HG03196 (cell line): ENCODE results near the gene TTBK2.
"Not testable (repeated sequence)": the region's sequence is repeated elsewhere in the genome, so short reads cannot be mapped to it uniquely, and the experiment has no call there.

Experiments used
- ATAC-seq: cut with Tn5 transposase; IDR thresholded peaks from one replicate; pipeline ENCODE4 v1.9.1; 2021; ENCODE audit not compliant: unreplicated experiment

Gene TTBK2

GRCh38 chr15:42826251-42826890 is 94.2 kb downstream of the TTBK2 start:
- no peak for ATAC-seq

- no peak for ATAC-seq
Observed at GRCh38 chr15:42825599-42825998, 95.0 kb downstream of the TTBK2 start.

DNA sequence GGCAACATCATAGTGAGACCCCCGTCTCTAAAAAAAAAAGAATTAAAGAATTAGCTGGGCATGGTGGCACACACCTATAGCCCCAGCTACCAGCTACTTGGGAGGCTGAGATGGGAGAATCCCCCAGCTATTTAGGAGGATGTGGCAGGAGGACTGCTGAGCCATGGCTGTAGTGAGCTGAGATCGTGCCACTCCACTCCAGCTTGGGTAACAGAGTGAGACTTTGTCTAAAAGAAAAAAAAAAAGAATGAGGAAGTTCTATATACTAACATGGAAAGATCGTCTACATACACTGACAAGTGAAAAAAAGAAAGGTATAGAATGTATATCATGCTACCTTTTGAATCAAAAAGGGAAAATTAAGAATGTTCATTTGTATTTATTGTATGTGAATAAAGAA is 99.8 kb downstream of the TTBK2 start:
- no peak for ATAC-seq

DNA sequence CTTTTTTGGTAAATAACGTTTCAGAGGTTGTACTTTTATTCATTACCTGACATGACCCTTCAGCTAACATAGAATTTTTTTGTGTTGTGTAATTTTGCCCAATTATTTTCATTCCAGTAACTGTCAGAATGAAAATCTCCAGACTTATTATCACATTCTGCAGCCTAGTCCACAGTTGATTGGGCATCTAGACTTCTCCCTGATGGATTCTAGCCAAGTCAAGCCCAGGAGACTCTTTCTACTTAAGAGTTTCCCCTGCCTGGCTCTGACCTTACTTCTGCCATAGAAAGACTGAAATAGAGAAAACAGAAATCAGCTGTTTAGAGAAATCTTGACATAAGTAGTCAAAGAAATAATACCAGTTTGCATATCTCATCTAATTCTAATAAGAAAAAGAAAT is 100.8 kb downstream of the TTBK2 start:
- ATAC-seq: no peak

DNA sequence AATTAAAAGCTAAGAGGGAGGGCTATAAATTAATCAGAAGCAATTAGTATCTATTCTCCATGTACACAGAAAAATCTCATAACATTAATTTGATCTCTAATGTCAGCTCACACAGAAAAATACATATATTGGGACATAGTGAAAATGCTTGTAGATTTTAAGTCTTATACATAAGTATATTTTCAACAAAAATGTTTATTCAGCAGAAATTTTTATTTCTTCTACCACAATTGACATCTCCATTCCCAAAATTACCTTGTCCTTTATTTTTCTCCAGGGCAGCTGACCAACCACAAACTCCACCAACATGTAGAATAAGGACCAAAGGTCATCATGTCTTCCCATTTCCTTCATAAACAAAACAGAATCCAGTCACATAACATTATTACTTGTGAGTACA is 109.1 kb downstream of the TTBK2 start:
- ATAC-seq: no peak

GRCh38 chr15:42808913-42809312 is 111.7 kb downstream of the TTBK2 start:
- ATAC-seq: no peak

- ATAC-seq: no peak
Observed at GRCh38 chr15:42805266-42805665, 115.3 kb downstream of the TTBK2 start.

DNA sequence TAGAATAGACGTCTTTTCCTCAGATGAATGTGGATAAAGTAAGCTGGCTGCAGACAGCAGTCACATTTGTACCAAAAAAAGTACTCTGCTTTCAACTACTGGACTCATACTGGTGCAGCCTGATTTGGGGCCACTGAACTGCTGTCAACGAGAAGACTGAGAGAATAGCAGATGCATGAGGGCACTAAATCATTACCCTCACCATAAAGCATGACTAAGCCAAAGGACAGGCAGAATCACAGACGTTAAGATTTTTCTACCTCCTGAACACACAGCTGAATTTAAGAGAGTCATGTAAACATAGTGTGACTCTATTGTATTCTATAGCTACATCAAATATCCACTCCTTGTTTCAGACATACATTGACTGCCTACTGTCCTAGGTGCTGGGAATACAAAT is 115.8 kb downstream of the TTBK2 start:
- ATAC-seq: no peak

DNA sequence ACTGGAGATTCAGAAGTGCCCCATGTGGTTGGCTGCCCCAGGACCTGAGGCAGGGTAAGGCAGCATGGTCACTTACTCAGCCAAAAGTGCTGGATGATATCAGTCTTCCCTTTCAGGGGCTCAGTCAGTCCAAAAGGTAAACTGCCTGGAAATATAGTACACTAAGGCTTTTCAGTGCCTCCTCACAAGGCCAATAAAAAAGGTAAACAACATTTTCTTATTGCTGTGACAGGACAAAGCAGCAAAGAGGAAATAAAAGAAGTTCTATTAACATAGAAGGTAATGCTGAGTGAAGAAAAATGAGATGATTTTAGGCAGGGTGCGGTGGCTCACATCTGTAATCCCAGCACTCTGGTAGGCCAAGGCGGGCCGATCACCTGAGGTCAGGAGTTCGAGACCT is 117.1 kb downstream of the TTBK2 start:
- no peak for ATAC-seq

- no peak for ATAC-seq
Observed at GRCh38 chr15:42802168-42802567, 118.4 kb downstream of the TTBK2 start.

- no peak for ATAC-seq
Observed at GRCh38 chr15:42800731-42801474, 119.7 kb downstream of the TTBK2 start.

- ATAC-seq: no peak
Observed at GRCh38 chr15:42798802-42799201, 121.8 kb downstream of the TTBK2 start.

GRCh38 chr15:42796955-42797782 is 123.4 kb downstream of the TTBK2 start:
- no peak for ATAC-seq

GRCh38 chr15:42788725-42789124 is 131.9 kb downstream of the TTBK2 start:
- ATAC-seq: no peak

- ATAC-seq: no peak
Observed at GRCh38 chr15:42786978-42787377, 133.6 kb downstream of the TTBK2 start.

DNA sequence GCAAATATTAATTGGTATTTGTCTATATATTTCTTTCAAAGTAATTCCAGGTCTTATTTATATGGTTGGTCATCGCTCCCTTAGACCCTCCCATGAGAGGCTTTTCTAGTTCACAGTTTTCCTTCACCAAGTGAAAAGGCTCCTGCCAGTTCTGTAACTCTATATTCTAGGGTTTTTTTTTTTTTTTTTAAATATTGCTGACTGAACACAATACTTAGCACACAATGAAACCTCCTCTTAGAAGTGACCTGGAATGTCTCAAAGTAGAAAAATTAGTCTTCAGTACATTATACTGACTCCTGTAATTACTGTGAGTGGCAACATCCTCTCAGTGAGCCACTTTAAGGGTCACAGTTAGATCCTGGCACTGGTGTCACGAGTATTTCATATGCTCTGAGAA is 135.0 kb downstream of the TTBK2 start:
- ATAC-seq: no peak

- ATAC-seq: no peak
Observed at GRCh38 chr15:42784705-42785104, 135.9 kb downstream of the TTBK2 start.

GRCh38 chr15:42782716-42783115 is 137.9 kb downstream of the TTBK2 start:
- no peak for ATAC-seq

DNA sequence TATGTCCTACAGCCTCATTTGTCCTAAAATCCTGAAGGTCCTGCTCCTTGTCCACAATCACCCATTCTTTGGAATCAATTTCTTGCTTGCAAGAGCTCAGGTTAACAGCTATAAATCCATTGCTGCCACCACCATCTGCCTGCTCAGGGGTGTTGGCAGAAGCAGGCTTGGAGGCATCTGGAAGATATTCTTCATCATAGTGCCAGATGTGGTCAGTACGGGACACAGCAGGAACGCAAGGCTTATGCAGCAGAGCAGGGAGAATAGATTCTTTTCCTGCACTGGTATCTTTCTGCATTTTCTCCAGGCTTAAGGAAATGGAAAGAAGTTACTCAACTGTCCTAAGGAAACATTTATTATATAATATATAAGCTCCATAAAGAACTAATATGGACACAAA is 145.2 kb downstream of the TTBK2 start:
- ATAC-seq: no peak

DNA sequence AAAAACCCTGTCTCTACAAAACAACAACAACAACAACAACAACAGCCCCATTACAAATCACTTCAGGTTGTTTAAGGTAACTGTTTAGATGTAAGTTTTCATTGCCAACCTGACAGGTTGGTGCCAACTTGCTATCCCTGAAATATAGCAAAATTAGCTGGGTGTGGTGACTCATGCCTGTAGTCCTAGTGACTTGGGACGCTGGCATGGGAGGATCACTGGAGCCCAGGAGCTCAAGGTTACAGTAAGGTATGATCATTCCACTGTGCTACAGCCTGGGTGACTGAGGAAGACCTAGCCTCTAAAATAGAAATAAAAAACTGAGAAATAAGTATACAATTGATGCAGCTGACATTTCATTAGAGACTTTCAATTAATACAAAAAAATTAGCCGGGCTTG is 147.7 kb downstream of the TTBK2 start:
- no peak for ATAC-seq

GRCh38 chr15:42772144-42772543 is 148.4 kb downstream of the TTBK2 start:
- no peak for ATAC-seq

DNA sequence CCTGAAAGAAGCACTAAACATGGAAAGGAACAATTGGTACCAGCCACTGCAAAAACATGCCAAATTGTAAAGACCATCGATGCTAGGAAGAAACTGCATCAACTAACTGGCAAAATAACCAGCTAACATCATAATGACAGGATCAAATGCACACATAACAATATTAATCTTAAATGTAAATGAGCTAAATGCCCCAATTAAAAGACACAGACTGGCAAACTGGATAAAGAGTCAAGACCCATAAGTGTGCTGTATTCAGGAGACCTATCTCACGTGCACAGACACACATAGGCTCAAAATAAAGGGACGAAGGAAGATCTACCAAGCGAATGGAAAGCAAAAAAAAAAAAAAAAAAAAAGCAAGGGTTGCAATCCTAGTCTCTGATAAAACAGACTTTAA is 154.5 kb downstream of the TTBK2 start:
- not testable (repeated sequence) for ATAC-seq
